Bone marrow (tissue), 2 donors: ENCODE results near the gene INPP5A.

Source experiments
- DNase-seq, 2 donors: peaks; one replicate each; lab custom pipeline; 2025; lab: John Stamatoyannopoulos, UW

The INPP5A gene

GRCh38 chr10:132580617-132581016 is 43.0 kb downstream of the INPP5A start:
- DNase-seq, result no peak

DNA sequence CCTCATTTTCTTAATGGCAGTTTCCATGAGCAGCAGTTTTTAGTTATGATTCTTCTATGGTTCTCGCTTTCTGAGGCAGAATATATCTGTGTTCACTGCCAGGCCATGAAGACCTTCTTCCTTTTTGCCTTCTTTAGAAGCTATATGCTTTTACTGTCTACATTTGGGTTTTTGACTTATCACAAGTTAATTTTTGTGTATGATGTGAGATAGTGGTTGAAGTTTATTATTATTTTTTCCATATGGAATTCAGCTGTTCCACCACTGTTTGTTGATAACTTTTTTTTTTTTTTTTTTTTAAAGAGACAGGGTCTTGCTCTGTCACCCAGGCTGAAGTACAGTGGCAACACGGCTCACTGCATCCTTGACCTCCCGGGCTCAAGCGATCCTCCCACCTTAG is 44.5 kb downstream of the INPP5A start:
- DNase-seq, result no peak

DNA sequence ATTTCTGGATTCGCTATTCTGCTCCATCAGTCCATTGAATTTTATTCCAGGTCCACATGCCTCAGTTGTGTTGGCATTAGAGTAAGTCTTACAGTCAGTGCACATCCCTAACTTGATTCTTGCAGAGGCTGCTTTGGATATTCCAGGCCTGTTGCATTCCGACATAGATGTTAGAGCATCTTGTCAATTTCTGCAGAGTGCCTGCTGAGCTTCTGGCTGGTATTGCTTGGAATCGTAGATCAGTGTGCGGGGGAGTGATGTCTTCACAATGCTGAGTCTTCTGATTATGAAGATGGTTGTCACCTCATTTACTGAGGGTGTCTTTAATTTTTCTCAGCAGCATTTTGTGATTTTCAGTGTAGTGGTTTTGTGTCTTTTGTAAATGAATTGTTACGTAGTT is 45.2 kb downstream of the INPP5A start:
- no peak for DNase-seq

GRCh38 chr10:132583456-132583855 is 45.9 kb downstream of the INPP5A start:
- no peak for DNase-seq

- DNase-seq, result no peak
Observed at GRCh38 chr10:132584081-132584480, 46.5 kb downstream of the INPP5A start.

- no peak for DNase-seq
Observed at GRCh38 chr10:132585732-132586722, 48.4 kb downstream of the INPP5A start.

GRCh38 chr10:132586739-132587138 is 49.2 kb downstream of the INPP5A start:
- no peak for DNase-seq

DNA sequence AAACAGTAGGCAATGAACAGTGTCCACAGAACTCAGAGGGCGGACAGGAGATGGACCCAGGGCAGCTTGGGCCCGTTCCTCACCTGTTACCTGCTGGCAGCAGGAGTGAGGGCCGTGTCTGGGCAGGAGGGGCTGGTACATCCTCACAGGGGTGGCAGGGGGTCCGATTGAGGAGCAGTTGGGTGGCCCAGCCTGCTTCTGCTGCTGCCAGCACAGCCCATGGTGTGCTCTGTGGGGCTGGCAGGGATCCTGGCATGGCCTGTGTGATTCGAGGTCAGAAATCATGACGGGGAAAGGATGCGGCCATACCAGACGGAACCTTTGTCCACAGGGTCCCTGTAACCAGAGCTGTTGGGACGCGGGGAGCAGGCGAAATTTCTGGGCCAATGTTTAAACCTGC is 49.6 kb downstream of the INPP5A start:
- no peak for DNase-seq

DNA sequence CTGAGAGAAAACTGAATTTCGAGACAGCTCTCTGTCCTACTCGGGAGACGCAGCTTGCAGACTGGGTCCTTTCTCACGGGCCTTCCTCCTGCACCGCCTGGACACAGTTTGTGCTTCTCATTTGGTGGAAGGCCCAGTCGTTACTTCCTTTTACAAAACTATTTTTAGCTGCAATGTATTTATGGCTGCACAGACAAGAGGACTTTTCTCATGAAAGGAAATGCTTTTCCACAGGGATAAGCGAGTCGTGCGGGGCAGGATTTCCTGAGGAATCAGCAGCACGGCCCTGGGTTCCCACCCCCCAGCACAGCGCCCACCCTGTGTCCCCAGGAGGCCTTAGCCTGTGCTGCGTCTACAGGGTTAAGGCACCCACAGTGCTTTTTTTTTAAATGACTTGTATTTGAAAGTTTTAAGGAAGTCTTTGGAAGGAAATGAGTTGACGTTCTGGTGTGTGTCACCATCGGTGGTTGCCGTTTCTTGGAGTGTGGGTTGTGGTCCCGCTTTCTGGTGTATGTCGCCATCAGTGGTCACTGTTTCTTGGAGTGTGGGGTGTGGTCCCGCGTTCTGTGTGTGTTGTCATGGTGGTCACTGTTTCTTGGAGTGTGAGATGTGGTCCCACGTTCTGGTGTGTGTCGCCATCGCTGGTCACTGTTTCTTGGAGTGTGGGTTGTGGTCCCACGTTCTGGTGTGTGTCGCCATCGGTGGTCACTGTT is 50.9 kb downstream of the INPP5A start:
- peak; percentile 86 to 92 for DNase-seq

GRCh38 chr10:132589015-132589414 is 51.4 kb downstream of the INPP5A start:
- no peak for DNase-seq

GRCh38 chr10:132589681-132590080 is 52.1 kb downstream of the INPP5A start:
- DNase-seq, result no peak

- no peak for DNase-seq
Observed at GRCh38 chr10:132590094-132590751, 52.6 kb downstream of the INPP5A start.

DNA sequence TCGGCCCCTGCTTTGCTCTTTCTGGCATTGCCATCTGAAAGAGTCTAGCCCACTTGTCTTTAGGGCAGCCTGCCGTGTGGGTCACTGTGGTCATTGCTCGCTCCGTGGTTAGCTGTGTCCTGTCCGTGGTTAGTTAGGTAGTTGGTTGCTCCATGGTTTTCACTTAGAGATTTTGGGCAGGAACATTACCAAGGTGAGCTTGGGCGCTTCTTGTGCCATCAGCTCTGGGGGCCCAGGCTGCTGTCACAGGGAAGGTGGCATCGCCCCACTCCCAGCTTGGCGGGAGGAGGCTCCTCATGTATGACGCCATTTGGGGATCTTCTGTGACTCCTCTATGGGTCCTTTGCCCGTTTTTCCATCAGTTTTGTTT is 53.1 kb downstream of the INPP5A start:
- no peak for DNase-seq

GRCh38 chr10:132591166-132591971 is 53.8 kb downstream of the INPP5A start:
- DNase-seq, result no peak

DNA sequence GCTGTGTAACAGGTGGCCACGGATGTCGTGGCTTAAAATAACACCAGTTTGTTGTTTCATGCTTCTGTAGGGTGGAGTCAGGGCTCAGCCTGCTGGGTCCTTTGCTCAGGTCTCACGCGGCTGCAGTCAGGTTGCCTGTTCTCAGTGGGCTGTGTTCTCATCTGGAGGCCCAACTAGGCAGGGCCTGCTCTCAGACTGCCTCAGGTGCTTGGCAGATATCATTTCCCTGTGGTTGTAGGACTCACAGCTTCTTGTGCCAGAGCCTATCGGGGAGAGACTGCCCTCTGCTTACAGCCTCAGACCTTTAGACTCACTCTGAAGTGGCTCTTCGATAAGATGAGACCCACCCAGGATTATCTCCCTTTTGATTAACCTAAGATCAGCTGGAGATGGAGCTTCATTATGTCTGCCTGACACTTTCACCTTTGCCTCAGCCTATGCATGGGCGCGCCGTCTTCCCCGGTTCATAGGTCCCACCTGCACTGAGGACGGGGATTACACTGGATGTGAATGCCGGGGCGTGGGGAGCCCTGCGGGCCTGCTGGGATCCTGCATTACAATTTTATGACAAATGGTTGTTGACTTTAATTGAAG is 55.3 kb downstream of the INPP5A start:
- no peak for DNase-seq

GRCh38 chr10:132593389-132593788 is 55.8 kb downstream of the INPP5A start:
- peak in 1 of 2 donors; percentile 81 for DNase-seq

- DNase-seq, result no peak
Observed at GRCh38 chr10:132593900-132594876, 56.6 kb downstream of the INPP5A start.

- DNase-seq, result no peak
Observed at GRCh38 chr10:132595021-132595420, 57.4 kb downstream of the INPP5A start.

DNA sequence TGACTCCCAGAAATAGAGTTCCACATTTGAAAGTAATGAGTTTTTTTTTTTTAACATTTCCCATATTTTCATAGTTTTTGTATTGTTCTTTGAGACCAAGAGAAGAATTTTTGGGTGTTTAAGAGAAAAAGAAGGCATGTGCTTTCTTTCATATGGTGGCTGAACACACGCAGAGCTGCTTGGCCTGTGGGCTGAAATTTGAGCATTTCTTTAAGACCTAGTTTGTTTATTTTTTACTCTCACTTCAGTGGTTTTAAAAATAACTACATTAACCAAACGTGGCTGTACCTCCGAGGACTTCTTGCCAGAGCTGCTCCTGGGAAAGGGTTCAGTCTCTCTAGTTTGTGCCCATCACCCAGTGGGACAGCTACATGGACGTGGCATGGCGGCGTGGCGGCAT is 58.3 kb downstream of the INPP5A start:
- no peak for DNase-seq

- DNase-seq, result no peak
Observed at GRCh38 chr10:132596742-132597279, 59.2 kb downstream of the INPP5A start.
